Prostate gland (tissue), 2 donors: ENCODE data around the gene CCL4. TPM values are rescaled to one million over a fixed set of nuclear protein-coding genes. Genes with fewer than 3 reads are reported as not detected.

Source experiments
- DNase-seq: peaks from one replicate; pipeline ENCODE4 v3.0.0-alpha.2; 2019; ENCODE audit warnings: low spot score
- H3K27ac ChIP-seq, 2 donors: fragments of 200-600 bp; sonication (generic); 2 replicates each; pipeline ENCODE4 v1.5.1; 2017 to 2019
- H3K27me3 ChIP-seq: fragments of 200-600 bp; sonication (generic); replicated peaks from 2 replicates; pipeline ENCODE4 v1.5.1; 2019; ENCODE audit not compliant: insufficient read depth
- H3K36me3 ChIP-seq, 2 donors: fragments of 200-600 bp; sonication (generic); 1 replicate in 1 of 2; 2 replicates in 1 of 2; pipeline versions ENCODE4 v1.5.1 to v1.8.1; 2017 to 2019
- H3K4me1 ChIP-seq: fragments of 200-600 bp; sonication (generic); replicated peaks from 2 replicates; pipeline ENCODE4 v1.5.1; 2019
- H3K4me3 ChIP-seq, 2 donors: fragments of 200-600 bp; sonication (generic); 2 replicates each; pipeline ENCODE4 v1.5.1; 2017 to 2019
- H3K9me3 ChIP-seq: fragments of 200-600 bp; sonication (generic); 2 replicates; pipeline ENCODE4 v1.5.1; 2017
- CTCF ChIP-seq, 4 experiments: fragments of 200-600 bp in 2 of 4; fragments of 450-650 bp in 2 of 4; sonication (generic) in 2 of 4; IDR thresholded peaks; 1 replicate in 3 of 4; 2 replicates in 1 of 4; pipeline ENCODE4 v1.5.1; 2016 to 2019; ENCODE audit warnings: antibody characterized with exemption in 4 of 4, mild to moderate bottlenecking in 2 of 4, moderate library complexity in 2 of 4
- POLR2A ChIP-seq: fragments of 450-650 bp; IDR thresholded peaks from one replicate; pipeline ENCODE4 v1.6.1; 2016; ENCODE audit warnings: antibody characterized with exemption, mild to moderate bottlenecking
- POLR2AphosphoS5 ChIP-seq: sonication (generic); formaldehyde crosslinking; IDR thresholded peaks from one replicate; pipeline ENCODE4 v1.6.1; 2017; ENCODE audit warnings: antibody characterized with exemption
- WGBS: methylation state at CpG from one replicate; pipeline ENCODE4 v1.1.5; 2018; 5-methylcytosine and 5-hydroxymethylcytosine counted together
- intact Hi-C: fragments of 100-400 bp; cut with DNase I; formaldehyde crosslinking; loops from one replicate; pipeline ENCODE4 v1.14.2; 2022
- total RNA-seq, 2 donors: library from RNA; depleted of rRNA; stranded (reverse); fragments of >200 nt; gene quantifications; one replicate each; pipeline ENCODE4 v1.1.0, GENCODE V29; 2016

CCL4 gene
- total RNA-seq, 2 donors from 2014 or later: 0.57 to 1.5 TPM

- no peak overlapping the region for H3K27ac ChIP-seq
- H3K9me3 ChIP-seq: no peaks in the 10 kb centered on the region
- WGBS: 43% methylated on average over 1 of the region's 1 CpG
- no peaks in the 10 kb centered on the region for H3K36me3 ChIP-seq
- H3K4me1 ChIP-seq: no peaks in the 10 kb centered on the region
- no peaks in the 10 kb centered on the region for H3K27me3 ChIP-seq
- H3K4me3 ChIP-seq: no peak overlapping the region
- no peak for TF ChIP-seq POLR2A
- TF ChIP-seq CTCF (IDR thresholded peaks at IDR 0.05): no peak
- TF ChIP-seq POLR2AphosphoS5: no peak
- intact Hi-C loops: loop anchor here (10.0 kb wide), 1 partner anchor 335 kb away; no protein-coding TSS in a partner anchor
- DNase-seq: no peak
Measured at GRCh38 chr17:36129616-36130015, 26.0 kb downstream of the CCL4 start.

GRCh38 chr17:36130346-36130745 is 26.7 kb downstream of the CCL4 start:
- no peak for DNase-seq
- TF ChIP-seq CTCF (IDR thresholded peaks at IDR 0.05): no peak
- TF ChIP-seq POLR2AphosphoS5: no peak
- TF ChIP-seq POLR2A: no peak
- Histone ChIP-seq H3K27me3 (no peaks in the 10 kb centered on the region), H3K4me3 (no peak overlapping the region), H3K9me3 (no peaks in the 10 kb centered on the region), H3K4me1 (no peaks in the 10 kb centered on the region), H3K36me3 (no peaks in the 10 kb centered on the region), H3K27ac (no peak overlapping the region)
- WGBS: 61% methylated on average over 5 of the region's 5 CpGs
- intact Hi-C loops: loop anchor here (10.0 kb wide), 1 partner anchor 334 kb away; no protein-coding TSS in a partner anchor

DNA sequence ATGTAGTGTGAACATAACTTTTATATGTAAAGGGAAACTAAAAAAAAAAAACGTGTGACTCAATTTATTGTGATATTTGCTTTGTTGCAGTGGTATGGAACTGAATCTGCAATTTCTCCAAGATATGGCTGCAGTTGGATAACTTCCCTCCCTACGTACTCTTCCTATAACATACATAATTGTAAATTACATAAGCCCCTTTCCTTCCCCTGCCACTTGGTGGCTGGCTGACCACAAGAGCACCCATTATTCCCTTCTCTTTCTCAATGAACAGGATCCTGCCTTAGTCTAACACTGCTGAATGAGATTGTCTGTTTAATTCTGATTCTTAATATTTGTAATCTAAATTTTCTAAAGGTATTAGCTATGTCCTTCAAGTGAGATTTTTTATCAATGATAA is 27.8 kb downstream of the CCL4 start:
- H3K4me1 ChIP-seq: no peaks in the 10 kb centered on the region
- H3K27me3 ChIP-seq: no peaks in the 10 kb centered on the region
- no peak for DNase-seq
- H3K36me3 ChIP-seq: no peaks in the 10 kb centered on the region
- intact Hi-C loops: loop anchor here (10.0 kb wide), 1 partner anchor 333 kb away; no protein-coding TSS in a partner anchor
- H3K4me3 ChIP-seq: no peak overlapping the region
- 55% methylated on average over 2 of the region's 2 CpGs for WGBS
- no peak for TF ChIP-seq CTCF (IDR thresholded peaks at IDR 0.05)
- no peak for TF ChIP-seq POLR2A
- no peak for TF ChIP-seq POLR2AphosphoS5
- H3K27ac ChIP-seq: no peak overlapping the region
- no peaks in the 10 kb centered on the region for H3K9me3 ChIP-seq

- DNase-seq: no peak
- Histone ChIP-seq H3K9me3 (no peaks in the 10 kb centered on the region), H3K27ac (no peak overlapping the region), H3K4me1 (no peaks in the 10 kb centered on the region), H3K4me3 (no peak overlapping the region), H3K36me3 (no peaks in the 10 kb centered on the region), H3K27me3 (no peaks in the 10 kb centered on the region)
- TF ChIP-seq POLR2AphosphoS5 (no peak), POLR2A (no peak), CTCF (IDR thresholded peaks at IDR 0.05) (no peak)
- intact Hi-C loops: loop anchor here (10.0 kb wide), 1 partner anchor 333 kb away; no protein-coding TSS in a partner anchor
- 90% methylated on average over 3 of the region's 3 CpGs for WGBS
Measured at GRCh38 chr17:36131931-36132330, 28.3 kb downstream of the CCL4 start.

DNA sequence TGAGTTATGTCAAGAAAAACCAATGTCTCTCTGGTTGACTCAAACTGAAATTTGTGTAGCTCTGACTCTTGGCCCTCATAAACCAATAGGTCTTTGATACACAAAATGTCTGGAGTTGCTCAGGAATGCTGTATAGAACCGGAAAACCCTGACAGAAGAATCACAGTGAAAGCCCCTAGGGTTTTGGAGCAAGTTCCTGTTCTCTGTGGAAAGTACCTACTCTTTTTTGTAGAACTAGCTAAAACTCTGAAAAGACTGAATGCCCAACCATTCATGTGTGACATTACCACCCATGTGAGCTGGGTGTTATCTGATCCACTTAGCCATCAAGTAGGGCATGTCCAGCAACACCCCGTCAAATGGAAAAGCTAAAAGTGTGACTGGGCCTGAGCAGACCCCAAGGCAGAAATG is 28.8 kb downstream of the CCL4 start:
- Histone ChIP-seq H3K27me3 (no peaks in the 10 kb centered on the region), H3K9me3 (no peaks in the 10 kb centered on the region), H3K4me1 (no peaks in the 10 kb centered on the region), H3K36me3 (no peaks in the 10 kb centered on the region), H3K4me3 (no peak overlapping the region), H3K27ac (no peak overlapping the region)
- TF ChIP-seq POLR2AphosphoS5: no peak
- no peak for TF ChIP-seq POLR2A
- no peak for TF ChIP-seq CTCF (IDR thresholded peaks at IDR 0.05)
- intact Hi-C loops: loop anchor here (10.0 kb wide), 1 partner anchor 332 kb away; no protein-coding TSS in a partner anchor
- DNase-seq: no peak
- WGBS: 54% methylated on average over 2 of the region's 2 CpGs
